SK-N-SH treated with all-trans-retinoic acid at 6 μM for 48 hours (cell line): ENCODE measurements around the gene S100A6.

Experiments used
- ATAC-seq: fragments of 200-7000 bp; cut with Tn5 transposase; 3 replicates; pipeline ENCODE4 v1.9.1; 2020; ENCODE audit warnings: mild to moderate bottlenecking, moderate library complexity
- BACH2 ChIP-seq: fragments of 250-450 bp; sonication (Bioruptor Pico); IDR thresholded peaks from 2 replicates; pipeline ENCODE4 v1.9.0; 2021; ENCODE audit warnings: mild to moderate bottlenecking, borderline replicate concordance
- CSDC2 ChIP-seq: fragments of 250-450 bp; sonication (Bioruptor Pico); IDR thresholded peaks from 2 replicates; pipeline ENCODE4 v1.5.0; 2020; ENCODE audit warnings: mild to moderate bottlenecking, moderate library complexity
- GLIS3 ChIP-seq: fragments of 250-450 bp; sonication (Bioruptor Pico); IDR thresholded peaks from 2 replicates; pipeline ENCODE4 v1.5.0; 2020; ENCODE audit warnings: mild to moderate bottlenecking, moderate library complexity
- ISL1 ChIP-seq: fragments of 250-450 bp; sonication (Bioruptor Pico); IDR thresholded peaks from 2 replicates; pipeline ENCODE4 v2.1.2; 2022; ENCODE audit warnings: mild to moderate bottlenecking, moderate library complexity
- OSR1 ChIP-seq: fragments of 250-450 bp; sonication (Bioruptor Pico); IDR thresholded peaks from 2 replicates; pipeline ENCODE4 v1.8.0; 2022; ENCODE audit warnings: moderate library complexity, mild to moderate bottlenecking, inconsistent platforms
- RARB ChIP-seq: fragments of 250-450 bp; sonication (Bioruptor Pico); IDR thresholded peaks from 2 replicates; pipeline ENCODE4 v1.8.0; 2021; ENCODE audit warnings: mild to moderate bottlenecking, moderate library complexity
- SNAI2 ChIP-seq: fragments of 250-450 bp; sonication (Bioruptor Pico); IDR thresholded peaks from 2 replicates; pipeline ENCODE4 v1.5.0; 2020; ENCODE audit warnings: mild to moderate bottlenecking, moderate library complexity
- ZFP3 ChIP-seq: fragments of 250-450 bp; sonication (Bioruptor Pico); IDR thresholded peaks from 2 replicates; pipeline ENCODE4 v1.5.0; 2020; ENCODE audit warnings: mild to moderate bottlenecking, moderate library complexity
- ZFP30 ChIP-seq: fragments of 450-650 bp; formaldehyde crosslinking; IDR thresholded peaks from 2 replicates; pipeline ENCODE4 v1.5.0; 2022; ENCODE audit warnings: mild to moderate bottlenecking, moderate library complexity
- ZNF70 ChIP-seq: fragments of 450-650 bp; formaldehyde crosslinking; IDR thresholded peaks from 2 replicates; pipeline ENCODE4 v1.5.0; 2020; ENCODE audit warnings: mild to moderate bottlenecking, moderate library complexity
- ZNF8 ChIP-seq: fragments of 450-650 bp; formaldehyde crosslinking; IDR thresholded peaks from 2 replicates; pipeline ENCODE4 v1.5.0; 2020; ENCODE audit warnings: mild to moderate bottlenecking, moderate library complexity
- TF ChIP-seq, protein P1 (sequence below): fragments of 250-450 bp; sonication (Bioruptor Pico); IDR thresholded peaks from 2 replicates; pipeline ENCODE4 v1.8.0; 2020; ENCODE audit warnings: mild to moderate bottlenecking, moderate library complexity, borderline replicate concordance
- TF ChIP-seq, protein P2 (sequence below): fragments of 250-450 bp; sonication (Bioruptor Pico); IDR thresholded peaks from 2 replicates; pipeline ENCODE4 v1.8.0; 2021; ENCODE audit warnings: low read depth, mild to moderate bottlenecking, moderate library complexity, borderline replicate concordance
- TF ChIP-seq, protein P3 (sequence below): fragments of 250-450 bp; sonication (Bioruptor Pico); IDR thresholded peaks from 2 replicates; pipeline ENCODE4 v1.5.1; 2020; ENCODE audit warnings: low read depth, mild to moderate bottlenecking, moderate library complexity
- TF ChIP-seq, protein P4 (sequence below): fragments of 250-450 bp; sonication (Bioruptor Pico); IDR thresholded peaks from 2 replicates; pipeline ENCODE4 v1.5.0; 2020; ENCODE audit warnings: mild to moderate bottlenecking, moderate library complexity

S100A6 gene

DNA sequence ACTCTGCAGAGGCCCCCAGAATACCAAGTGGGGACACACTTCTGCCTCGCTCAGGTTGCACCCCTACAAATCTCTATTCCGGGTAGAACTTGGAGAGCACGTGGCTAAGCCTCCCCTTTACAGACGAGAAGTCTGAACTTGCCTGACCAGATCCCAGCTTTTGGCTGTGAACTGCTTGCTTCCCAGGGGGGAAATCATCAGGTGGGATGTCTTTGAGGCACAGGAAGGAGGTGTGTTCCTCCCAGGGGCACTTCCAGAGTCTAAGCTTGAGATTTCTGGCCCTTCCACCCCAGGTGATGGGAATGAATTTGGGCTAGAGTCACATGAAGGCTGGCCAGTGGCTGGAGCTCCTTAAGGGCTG is 14.6 kb upstream of the S100A6 start (continued):
- TF ChIP-seq ZNF8 (CRISPR knock-in tag), result no peak
- no peak for TF ChIP-seq GLIS3
- TF ChIP-seq BACH2 (CRISPR knock-in tag), result no peak
- no peak for TF ChIP-seq ISL1
- TF ChIP-seq, protein P1, sequence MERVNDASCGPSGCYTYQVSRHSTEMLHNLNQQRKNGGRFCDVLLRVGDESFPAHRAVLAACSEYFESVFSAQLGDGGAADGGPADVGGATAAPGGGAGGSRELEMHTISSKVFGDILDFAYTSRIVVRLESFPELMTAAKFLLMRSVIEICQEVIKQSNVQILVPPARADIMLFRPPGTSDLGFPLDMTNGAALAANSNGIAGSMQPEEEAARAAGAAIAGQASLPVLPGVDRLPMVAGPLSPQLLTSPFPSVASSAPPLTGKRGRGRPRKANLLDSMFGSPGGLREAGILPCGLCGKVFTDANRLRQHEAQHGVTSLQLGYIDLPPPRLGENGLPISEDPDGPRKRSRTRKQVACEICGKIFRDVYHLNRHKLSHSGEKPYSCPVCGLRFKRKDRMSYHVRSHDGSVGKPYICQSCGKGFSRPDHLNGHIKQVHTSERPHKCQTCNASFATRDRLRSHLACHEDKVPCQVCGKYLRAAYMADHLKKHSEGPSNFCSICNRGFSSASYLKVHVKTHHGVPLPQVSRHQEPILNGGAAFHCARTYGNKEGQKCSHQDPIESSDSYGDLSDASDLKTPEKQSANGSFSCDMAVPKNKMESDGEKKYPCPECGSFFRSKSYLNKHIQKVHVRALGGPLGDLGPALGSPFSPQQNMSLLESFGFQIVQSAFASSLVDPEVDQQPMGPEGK (CRISPR knock-in tag), result no peak
- TF ChIP-seq, all 23 proteins: peak for 0

DNA sequence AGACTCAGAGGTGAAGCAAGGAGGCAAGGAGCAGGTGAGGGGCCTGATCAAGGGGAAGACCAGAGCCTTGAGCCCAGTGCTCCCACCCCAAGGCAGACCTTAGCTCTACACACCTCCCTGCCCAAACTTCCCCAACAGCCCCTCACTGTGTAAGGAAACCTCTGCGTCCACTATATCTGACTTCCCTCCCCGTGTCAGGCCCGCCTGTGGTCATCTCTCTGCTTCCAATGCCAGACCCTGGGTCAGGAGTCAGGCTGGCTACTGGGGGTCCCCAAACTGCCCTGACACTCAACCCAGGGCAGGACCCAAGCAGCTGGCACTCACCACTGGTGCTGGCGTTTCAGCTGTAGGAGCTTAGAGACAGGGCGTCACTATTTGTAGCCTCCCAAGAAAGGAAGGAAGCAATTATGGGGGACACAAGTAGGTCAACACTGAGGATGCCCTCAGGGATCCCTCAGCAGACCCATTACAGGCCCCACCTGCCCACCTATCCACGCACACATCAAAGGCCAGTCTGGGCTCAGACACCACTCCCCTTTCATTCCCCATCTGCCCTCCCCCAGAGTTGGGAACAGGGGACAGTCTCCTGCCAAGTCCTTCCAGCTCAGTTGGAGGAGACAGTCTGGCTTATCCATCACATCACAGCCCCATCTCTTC is 14.1 kb upstream of the S100A6 start:
- ATAC-seq, result no peak
- no peak for TF ChIP-seq CSDC2 (CRISPR knock-in tag)
- TF ChIP-seq ZNF8 (CRISPR knock-in tag), result no peak
- TF ChIP-seq SNAI2 (CRISPR knock-in tag), result no peak
- TF ChIP-seq, protein P1 (CRISPR knock-in tag), result no peak
- no peak for TF ChIP-seq RARB (CRISPR knock-in tag)
- TF ChIP-seq BACH2 (CRISPR knock-in tag), result no peak
- TF ChIP-seq, protein P2, sequence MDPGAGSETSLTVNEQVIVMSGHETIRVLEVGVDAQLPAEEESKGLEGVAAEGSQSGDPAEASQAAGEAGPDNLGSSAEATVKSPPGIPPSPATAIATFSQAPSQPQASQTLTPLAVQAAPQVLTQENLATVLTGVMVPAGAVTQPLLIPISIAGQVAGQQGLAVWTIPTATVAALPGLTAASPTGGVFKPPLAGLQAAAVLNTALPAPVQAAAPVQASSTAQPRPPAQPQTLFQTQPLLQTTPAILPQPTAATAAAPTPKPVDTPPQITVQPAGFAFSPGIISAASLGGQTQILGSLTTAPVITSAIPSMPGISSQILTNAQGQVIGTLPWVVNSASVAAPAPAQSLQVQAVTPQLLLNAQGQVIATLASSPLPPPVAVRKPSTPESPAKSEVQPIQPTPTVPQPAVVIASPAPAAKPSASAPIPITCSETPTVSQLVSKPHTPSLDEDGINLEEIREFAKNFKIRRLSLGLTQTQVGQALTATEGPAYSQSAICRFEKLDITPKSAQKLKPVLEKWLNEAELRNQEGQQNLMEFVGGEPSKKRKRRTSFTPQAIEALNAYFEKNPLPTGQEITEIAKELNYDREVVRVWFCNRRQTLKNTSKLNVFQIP (CRISPR knock-in tag), result no peak
- TF ChIP-seq, protein P3, sequence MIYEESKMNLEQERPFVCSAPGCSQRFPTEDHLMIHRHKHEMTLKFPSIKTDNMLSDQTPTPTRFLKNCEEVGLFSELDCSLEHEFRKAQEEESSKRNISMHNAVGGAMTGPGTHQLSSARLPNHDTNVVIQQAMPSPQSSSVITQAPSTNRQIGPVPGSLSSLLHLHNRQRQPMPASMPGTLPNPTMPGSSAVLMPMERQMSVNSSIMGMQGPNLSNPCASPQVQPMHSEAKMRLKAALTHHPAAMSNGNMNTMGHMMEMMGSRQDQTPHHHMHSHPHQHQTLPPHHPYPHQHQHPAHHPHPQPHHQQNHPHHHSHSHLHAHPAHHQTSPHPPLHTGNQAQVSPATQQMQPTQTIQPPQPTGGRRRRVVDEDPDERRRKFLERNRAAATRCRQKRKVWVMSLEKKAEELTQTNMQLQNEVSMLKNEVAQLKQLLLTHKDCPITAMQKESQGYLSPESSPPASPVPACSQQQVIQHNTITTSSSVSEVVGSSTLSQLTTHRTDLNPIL (CRISPR knock-in tag), result no peak
- no peak for TF ChIP-seq ZNF70 (CRISPR knock-in tag)
- TF ChIP-seq ZFP30 (CRISPR knock-in tag), result no peak

DNA sequence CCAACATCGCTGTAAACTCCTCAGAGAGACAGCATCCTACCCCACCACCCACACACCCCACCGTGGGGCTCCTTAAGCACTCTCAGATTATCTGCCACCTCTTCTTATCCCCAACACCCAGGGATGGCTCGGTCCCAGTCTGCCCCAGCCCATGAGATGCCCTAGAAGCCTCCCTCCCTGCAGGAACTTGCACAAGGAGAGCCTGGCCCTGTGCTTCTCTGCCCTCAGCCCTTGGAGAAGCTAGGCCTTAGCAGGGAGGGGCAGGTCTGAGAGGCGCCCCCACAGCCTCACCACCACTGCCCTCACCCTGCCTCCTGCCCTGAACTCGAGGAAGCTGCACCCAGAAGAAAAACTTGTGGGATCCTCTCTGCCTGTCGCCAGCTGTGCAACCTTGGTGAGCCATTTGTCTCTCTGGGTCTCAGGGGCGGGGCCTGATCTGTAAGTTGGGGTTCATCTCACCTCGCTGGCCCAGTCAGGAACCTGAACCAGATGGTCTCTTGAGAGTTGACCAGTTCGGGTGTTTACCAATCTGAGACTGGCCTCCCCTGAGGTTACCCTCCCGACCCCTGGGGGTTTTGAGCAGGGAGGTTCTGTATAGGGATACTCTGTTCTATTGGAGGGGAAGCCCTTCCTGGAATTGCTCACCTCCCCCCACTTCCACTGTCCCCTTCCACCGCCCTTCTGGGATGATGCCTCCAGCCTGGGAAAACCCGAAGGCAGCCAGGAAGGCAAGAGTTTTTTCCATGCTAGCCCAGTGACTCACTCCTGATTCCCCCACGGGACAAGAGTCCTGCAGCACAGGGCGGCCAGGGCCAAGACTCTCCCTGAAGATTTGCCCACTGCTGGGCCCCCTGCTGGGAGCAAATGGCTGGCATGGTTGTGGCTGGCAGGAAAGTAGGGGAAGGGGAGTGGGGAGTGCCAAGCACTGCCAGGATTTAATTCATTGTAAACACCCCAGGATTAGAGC is 13.2 kb upstream of the S100A6 start, which contains the start of gene S100A3:
S100A3 (minus strand) TSS at position 537 of the 967 bp plus-strand sequence. CDS start 773 bp downstream, outside the sequence.
- ATAC-seq, result peak; percentile 65
- TF ChIP-seq ZFP3 (CRISPR knock-in tag) (0 out of 2 replicates have a peak, but pooled peaks have one; percentile 35), OSR1 (CRISPR knock-in tag) (peak; percentile 81; the same call in 1 of the 2 replicates)
- TF ChIP-seq, protein P4, sequence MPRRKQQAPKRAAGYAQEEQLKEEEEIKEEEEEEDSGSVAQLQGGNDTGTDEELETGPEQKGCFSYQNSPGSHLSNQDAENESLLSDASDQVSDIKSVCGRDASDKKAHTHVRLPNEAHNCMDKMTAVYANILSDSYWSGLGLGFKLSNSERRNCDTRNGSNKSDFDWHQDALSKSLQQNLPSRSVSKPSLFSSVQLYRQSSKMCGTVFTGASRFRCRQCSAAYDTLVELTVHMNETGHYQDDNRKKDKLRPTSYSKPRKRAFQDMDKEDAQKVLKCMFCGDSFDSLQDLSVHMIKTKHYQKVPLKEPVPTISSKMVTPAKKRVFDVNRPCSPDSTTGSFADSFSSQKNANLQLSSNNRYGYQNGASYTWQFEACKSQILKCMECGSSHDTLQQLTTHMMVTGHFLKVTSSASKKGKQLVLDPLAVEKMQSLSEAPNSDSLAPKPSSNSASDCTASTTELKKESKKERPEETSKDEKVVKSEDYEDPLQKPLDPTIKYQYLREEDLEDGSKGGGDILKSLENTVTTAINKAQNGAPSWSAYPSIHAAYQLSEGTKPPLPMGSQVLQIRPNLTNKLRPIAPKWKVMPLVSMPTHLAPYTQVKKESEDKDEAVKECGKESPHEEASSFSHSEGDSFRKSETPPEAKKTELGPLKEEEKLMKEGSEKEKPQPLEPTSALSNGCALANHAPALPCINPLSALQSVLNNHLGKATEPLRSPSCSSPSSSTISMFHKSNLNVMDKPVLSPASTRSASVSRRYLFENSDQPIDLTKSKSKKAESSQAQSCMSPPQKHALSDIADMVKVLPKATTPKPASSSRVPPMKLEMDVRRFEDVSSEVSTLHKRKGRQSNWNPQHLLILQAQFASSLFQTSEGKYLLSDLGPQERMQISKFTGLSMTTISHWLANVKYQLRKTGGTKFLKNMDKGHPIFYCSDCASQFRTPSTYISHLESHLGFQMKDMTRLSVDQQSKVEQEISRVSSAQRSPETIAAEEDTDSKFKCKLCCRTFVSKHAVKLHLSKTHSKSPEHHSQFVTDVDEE (CRISPR knock-in tag), result no peak
